ENCODE results near the gene ANO9.

GRCh38 chr11:370070-370941 lies 71.5 kb downstream of the ANO9 start:
- no peak for TF ChIP-seq POLR2A (IDR thresholded peaks at IDR 0.05)
- no peak for TF ChIP-seq CTCF (IDR thresholded peaks at IDR 0.05)

Data from breast epithelium (tissue), 3 donors.